GM19099 (cell line): ENCODE measurements around the gene APOBEC3A.
A peak's percentile ranks its signal among the peaks of the same experiment; 100 is the strongest.

Experiments
- POLR2A ChIP-seq: IDR thresholded peaks from 3 replicates; pipeline ENCODE4 v1.6.1; 2011; ENCODE audit warnings: low read depth; ENCODE audit not compliant: insufficient read length; ENCODE audit errors: extremely low read depth

Gene APOBEC3A

DNA sequence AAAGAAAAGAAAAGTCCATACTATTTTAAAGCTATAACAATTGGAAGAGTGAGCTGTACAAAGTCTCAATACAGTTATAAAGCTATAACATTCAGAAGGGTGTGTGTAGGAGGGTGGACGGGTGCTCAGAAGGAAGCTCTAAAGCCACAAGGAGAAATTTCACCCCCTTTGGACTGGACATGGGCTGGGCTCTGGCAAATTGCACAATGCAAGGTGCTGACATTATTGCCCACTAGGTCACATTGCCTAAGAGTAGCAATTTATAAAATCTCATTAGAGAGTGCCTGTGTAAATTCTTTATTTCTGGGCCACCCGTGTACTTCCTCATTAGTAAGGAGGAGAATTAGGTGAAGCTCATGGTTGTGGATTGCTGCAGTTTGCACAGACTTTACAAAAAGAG, 5.7 kb upstream of the APOBEC3A start:
- no peak for TF ChIP-seq POLR2A

DNA sequence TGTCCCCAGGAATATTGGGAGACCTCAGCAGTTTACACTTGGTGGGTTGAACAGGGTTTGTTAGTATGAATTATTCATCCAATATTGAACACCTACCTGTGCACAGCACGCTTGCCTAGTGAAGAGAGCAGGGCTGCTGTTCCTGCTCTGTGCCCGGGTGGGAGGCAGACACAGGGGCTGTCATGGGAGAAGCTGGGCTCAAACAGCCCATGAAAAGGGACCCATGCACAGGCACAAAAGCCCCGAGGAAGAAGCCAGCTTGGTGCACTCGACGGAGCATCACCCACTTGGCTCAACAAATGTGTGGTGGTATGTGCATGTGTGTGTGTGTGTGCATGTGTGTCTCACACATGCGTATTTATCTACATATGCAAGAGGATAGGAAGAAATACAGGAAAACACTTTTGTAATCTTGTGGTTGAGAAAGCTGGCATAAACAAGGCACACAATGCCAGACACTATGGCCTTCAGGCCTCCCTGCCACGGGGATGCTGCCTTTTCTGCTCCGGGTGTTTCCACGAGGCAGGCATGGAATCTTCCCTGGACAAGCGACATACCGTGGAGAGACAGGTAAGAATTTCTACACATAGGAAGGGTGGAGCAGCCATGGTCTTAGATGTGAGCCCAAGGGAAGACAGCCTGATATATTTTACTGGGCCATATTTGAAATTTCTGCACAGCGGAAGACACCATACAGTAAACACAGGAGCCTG, 5.0 kb upstream of the APOBEC3A start:
- no peak for TF ChIP-seq POLR2A

DNA sequence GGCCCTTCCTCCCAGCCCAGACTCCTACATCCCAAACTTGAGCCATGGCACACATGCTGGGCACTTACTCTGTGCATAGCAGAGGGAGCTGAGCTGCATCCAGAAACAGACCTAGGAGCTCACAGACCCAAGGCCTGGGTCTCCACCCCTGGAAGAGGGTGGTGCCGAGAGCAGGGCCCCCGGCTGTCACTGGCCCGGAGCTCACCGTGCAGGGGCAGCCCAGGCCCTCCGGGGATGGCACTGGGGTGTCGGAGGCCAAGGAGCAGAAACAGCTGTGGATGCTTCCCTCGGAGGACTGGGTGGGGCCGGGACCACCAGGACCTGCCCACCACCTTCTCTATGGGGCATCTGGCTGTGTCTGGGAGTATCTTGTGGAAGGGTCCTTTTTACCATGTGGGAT, 4.3 kb upstream of the APOBEC3A start:
- no peak for TF ChIP-seq POLR2A

DNA sequence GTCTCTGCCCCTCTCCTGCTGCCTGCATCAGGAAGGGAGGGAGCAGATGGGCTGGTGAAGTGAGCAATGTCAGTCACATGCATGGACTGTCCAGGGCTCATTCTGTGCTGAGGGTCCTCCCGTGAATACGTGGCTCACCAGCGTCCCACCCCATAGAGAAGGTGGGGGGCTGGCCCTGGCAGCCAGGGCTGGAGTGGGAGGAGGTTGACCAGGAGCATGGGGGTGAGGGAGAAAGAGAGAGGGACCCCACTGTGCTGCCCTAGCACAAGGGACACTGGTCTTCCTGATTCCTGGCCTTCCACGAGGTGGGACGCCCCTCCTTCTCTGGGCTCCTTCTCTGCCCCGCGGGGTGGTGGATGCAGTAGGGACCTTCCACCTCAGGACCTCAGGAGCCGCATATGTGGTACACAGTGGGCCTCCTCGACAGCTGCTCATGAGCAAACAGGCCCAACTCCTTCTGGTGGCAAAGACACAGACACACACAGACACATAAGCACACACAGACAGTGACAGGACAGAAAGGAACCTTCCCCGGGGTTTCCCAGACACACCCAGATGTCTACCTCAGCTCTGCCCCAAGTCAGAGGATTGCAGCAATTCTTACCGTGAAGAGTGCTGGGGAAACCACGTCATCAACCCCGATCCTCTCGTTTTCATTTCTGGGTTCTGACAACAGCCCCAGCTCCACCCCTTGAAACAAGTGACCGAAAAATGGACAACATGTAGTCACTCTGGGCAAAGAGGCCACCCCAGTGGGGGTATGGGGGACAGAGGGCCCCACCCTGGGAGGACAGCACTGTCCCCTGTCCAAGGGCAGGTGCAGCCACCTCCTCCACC, 3.6 kb upstream of the APOBEC3A start:
- TF ChIP-seq POLR2A, result peak; percentile 68

DNA sequence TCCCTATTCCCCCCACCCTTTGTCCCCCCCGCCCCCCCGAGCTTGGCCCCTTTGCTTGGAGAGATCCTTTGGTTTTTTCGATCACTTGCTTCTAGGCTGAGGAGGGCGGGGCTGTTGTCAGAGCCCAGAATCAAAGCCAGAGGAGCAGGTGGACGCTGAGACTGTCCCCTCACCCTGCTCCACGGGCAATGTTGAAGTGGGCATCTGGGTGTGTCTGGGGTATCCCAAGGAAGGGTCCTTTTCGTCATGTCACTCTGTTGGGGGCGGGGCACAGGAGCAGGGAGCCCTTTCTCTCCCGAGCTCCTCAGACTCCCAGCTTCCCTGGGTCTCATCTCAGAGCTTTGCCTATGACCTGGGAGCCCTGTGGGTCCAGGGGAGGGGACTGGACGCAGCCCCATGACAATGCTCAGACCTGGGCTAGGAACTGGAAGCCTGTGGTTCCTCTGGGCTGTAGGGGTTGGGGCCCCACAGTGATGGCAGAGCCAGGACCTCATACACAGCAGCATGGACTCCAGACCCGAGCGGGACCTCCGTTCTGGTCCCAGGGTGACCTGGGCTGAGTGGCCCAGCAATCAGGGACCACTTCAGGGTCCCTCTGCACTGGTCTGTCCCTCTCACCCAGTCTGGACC, 2.9 kb upstream of the APOBEC3A start:
- TF ChIP-seq POLR2A, result no peak

DNA sequence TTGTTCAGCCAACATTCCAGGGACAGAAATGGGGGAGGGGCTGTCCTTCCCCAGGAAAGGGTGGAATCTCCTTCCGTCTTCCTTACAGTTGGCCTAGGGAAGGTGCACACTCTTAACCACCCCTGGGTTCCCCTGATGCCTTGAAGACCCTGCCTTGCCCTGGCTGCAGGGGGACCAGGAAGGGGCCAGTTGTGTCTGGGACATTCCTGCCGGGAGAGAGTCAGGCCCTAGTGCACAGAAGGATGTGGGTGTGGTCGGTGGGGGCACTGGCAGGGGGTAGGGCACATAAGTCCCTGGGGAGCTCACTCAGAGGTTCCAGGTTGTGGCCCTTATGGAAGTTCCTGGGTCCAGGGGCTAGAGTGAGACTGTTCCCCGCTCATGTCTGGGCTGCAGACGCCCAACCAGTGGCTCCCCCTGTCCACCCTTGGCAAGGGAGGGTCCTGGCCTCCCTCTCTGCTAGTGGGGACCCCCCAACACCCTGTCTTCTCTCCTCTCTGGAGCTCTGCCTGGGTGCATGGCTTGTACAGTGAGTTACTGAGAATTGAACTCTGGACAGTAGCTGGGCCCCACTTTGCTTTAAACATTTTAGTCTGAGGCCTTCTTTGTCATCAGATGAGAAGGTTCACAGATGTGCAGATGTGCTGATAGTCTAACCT, 2.0 kb upstream of the APOBEC3A start:
- no peak for TF ChIP-seq POLR2A

DNA sequence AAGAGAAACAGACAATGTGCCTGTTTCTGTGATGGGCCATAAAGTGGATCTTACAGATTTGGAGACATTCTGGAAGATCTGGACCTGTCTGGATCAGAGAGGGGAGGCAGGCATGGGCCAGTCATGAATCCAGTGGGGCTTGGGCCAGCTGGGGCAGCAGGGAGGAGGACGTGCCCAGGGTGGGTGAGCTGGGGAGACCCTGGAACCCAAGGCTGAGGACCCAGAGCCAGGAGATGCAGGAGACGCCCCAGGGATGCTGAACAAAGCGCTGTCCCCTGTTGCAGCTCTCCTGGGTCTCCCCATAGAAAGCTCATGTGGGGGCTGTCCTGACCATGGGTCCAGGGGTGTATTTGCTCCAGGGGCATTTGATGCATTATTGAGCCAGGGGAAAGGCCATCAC, 1.5 kb upstream of the APOBEC3A start:
- TF ChIP-seq POLR2A, result no peak

DNA sequence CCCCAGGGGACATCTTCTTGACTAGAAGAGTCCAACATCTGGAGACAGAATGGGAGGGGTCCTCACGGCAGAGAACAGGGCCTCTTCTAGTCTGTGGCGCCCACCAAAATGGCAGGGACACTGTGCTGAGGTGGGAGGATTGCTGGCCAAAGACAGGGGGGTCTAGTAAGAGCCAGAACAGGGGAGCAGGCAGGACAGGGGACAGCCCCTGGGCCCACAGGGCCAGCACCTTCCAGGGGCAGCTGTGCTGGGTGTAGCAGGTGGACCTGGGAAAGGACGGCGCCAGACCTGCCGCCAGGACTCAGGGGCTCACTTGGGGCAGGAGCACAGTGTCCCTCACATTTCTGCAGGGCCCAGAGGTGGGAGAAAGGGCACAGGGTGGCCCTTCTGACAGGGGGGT, 858 bp upstream of the APOBEC3A start:
- no peak for TF ChIP-seq POLR2A

DNA sequence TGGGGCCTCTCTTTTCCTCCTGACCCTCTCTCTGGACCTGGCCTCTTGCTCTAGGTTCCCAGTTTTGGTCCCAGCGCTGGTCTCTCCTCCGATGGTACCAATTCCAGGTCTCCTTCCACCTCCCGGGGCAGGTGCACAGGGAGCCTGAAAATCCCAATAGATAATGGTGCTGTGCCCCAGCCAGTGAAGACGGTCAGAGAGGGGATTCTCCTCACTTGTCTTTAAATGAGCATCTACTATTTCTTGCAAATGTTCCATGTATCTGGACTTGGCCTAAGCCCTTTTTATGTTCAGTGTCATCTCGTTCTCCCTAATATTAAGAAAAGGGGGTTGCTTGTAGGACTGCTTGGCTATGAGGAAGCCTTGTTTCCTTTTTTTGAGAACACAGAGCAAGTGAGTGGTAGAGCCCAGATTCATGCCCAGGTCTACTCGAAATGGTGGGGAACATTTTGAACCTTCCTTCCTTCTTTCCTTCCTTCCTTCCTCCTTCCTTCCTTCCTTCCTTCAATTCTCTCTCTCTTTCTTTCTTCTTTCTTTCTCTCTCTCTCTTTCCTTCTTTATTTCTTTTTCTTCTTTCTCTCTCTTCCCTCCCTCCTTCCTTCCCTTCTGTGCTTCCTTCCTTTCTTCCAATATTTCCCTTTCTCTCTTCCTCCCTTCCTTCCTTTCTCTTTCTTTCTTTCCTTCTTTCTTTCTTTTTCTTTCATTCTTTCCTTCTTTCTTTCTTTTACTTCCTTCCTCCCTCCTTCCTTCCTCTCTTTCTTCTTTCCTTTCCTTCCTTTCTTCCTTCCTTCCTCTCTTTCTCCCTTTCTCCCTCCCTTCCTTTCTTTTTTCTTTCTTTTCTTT, 620 bp downstream of the APOBEC3A start:
- TF ChIP-seq POLR2A, result no peak

DNA sequence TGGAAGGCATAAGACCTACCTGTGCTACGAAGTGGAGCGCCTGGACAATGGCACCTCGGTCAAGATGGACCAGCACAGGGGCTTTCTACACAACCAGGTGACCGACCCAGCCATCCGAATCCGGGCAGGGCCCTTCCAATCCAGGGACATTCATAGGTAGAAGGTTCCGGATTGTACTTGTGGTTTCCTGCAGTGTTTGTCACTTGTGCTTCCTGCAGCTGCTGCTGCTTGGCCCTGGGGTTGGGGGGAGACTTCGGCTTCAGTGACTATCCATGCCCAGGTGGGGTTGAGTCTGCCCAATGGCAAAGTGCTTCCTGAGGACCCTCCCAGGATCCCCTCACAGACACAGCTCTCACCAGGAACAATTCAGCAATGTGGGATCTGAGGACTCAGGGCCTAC, 2.2 kb downstream of the APOBEC3A start:
- no peak for TF ChIP-seq POLR2A

DNA sequence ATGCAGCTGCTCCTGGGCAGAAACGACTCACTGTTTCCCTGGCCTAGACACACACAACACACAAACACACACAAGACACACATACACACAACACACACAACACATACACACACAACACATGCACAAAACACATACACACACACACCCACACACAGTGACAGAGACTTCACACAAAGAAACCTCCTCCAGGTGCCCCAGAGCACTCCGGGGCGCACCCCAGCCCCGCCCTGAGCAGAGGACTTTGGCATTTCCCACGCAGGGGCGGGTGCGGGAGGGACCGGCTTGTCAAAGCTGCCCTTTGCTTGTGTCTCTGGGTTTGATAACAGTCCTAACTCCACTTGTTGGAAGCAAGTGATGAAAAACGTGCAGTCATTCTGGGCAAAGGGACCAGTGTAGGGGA, 6.5 kb downstream of the APOBEC3A start:
- TF ChIP-seq POLR2A, result no peak

DNA sequence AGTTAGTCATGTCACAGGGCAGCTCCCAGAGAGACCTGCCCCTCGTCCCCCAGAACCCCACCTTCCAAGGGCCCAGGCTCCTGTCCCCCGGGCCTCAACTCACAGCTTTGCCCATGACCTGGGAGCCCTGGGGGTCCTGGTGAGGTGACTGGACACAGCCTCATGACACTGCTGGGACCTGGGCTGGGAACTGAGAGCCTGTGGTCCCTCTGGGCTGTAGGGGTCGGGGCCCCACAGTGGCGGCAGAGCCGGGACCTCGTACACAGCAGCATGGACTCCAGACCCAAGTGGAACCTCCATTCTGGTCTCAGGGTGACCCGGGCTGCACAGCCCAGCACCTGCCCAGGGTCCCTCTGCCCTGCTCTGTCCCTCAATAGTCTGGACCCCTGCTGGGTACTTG, 6.9 kb downstream of the APOBEC3A start:
- TF ChIP-seq POLR2A, result no peak

DNA sequence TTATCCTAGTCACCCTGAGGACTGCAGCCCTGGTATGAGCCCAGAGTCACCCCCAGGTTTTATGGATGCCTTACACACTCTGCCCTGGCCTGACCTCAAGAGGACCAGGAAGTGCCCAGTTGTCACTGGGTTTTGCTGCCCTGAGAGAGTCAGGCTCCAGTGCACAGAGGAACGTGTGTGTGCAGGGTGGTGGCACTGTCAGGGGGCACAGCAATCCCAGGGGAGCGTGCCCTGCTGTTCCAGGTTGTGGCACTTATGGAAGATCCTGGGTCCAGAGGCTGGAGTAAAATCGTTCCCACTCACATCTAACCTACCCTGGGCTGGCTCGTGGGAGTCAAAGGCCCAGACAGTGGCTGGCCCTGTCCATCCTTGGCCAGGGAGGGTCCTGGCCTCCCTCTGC, 7.6 kb downstream of the APOBEC3A start:
- no peak for TF ChIP-seq POLR2A

DNA sequence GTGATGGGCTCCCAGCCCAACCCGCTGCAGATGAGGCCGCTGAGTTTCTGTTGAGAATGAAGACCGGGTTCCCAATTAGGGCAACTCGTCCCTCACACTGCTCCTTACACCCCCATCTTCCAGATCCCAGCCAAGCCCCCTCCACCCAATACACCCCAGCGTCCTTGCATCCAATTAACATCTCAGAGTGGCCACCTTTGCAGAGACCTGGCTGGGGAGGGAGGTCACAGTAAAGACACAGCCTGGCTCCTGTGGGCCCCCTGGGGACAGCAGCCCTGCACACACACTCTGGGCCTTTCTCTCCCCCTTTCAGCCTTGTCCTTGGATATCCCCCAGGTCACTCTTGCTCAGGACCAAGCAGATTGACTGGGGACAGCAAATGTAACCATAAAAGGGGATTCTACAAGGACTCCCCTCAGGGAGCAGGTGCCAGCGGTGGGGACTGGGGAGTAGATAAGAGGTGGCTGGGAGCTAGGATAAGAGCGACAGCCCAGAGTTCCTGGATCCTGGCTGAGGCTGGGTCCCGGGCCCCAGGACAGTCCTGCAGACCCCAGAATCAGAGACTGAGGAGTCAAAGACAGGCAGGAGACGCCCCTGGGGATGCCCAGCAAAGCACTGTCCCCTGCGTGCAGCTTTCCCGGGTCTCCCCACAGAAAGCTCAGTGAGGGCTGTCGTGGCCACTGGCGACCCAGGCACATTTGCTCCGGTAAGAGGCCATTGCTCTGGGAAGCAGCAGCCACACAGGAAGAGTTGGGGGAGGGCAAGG, 8.4 kb downstream of the APOBEC3A start:
- no peak for TF ChIP-seq POLR2A
